Measurements from ENCODE around the gene IL19.

- TF ChIP-seq CTCF (IDR thresholded peaks at IDR 0.05; ENCODE audit: extremely low read depth in 1 of 2, insufficient read depth in 1 of 2, low read depth in 1 of 2, low read length in 2 of 2): no peak
- TF ChIP-seq MAX (IDR thresholded peaks at IDR 0.05; ENCODE audit: insufficient read depth, insufficient read length): no peak
- no peak for TF ChIP-seq POLR2A (IDR thresholded peaks at IDR 0.05; ENCODE audit: low read depth, low read length)
- TF ChIP-seq FOS (IDR thresholded peaks at IDR 0.05; ENCODE audit: borderline replicate concordance, insufficient read depth, low read length): no peak
- no peak for TF ChIP-seq JUN (IDR thresholded peaks at IDR 0.05; ENCODE audit: borderline replicate concordance, insufficient read depth, insufficient read length, low read depth)
- TF ChIP-seq GATA2 (IDR thresholded peaks at IDR 0.05; ENCODE audit: insufficient read depth, insufficient read length, low read depth, low read length): no peak
- TF ChIP-seq EZH2 (IDR thresholded peaks at IDR 0.05; ENCODE audit: borderline replicate concordance, low read depth, low read length, severe bottlenecking): no peak
These were observed 113.3 kb downstream of the IL19 start for GRCh38 chr1:206883876-206884275.

All from endothelial cell of umbilical vein (primary cell).